ENCODE measurements around the gene CPNE5. TPM values are rescaled to one million over a fixed set of nuclear protein-coding genes. Genes with fewer than 3 reads are reported as not detected.

CPNE5 gene
- total RNA-seq, 4 donors from 2014 or later: 3.0 to 8.3 (median 3.3) TPM; not detected in 1

- in situ Hi-C loops (cut with MboI; ENCODE audit: low pct_ligation_motif_present in 1 of 4, low pct_unique_long_range_greater_than_20kb in 1 of 4, low sequenced_read_pairs in 3 of 4): loop anchor here (10.0 to 25.0 kb wide), 4 partner anchors 100 to 330 kb away; partner anchors contain the start of genes FGD2 (in 3 of the 4) and MTCH1 (in 1 of the 4)
- peak overlapping the region in 1 of 4 donors; percentile 81 for H3K27ac ChIP-seq
- peaks cover 5% of the 10 kb centered on the region for H3K27me3 ChIP-seq
- 96 to 100% methylated on average over 1 to 3 of the region's 3 CpGs for WGBS, 2 donors (ENCODE audit: low coverage in 1 of 2)
- no peak overlapping the region for H3K4me3 ChIP-seq
- peaks cover 0 to 28% (median 13%) of the 10 kb centered on the region in 4 donors for H3K4me1 ChIP-seq
- no peaks in the 10 kb centered on the region for H3K36me3 ChIP-seq
- H3K9me3 ChIP-seq: no peaks in the 10 kb centered on the region
- intact Hi-C loops (cut with DNase I; ENCODE audit: low total_unique reads): loop anchor here (10.0 kb wide), 1 partner anchor 330 kb away; no protein-coding TSS in a partner anchor
- TF ChIP-seq EP300 (IDR thresholded peaks at IDR 0.05; ENCODE audit: low read depth): no peak
- no peak for TF ChIP-seq CTCF (IDR thresholded peaks at IDR 0.05)
- TF ChIP-seq POLR2A (IDR thresholded peaks at IDR 0.05): no peak
- no peak for TF ChIP-seq POLR2AphosphoS5 (IDR thresholded peaks at IDR 0.05)
- DNase-seq: no peak
Observed at GRCh38 chr6:36884610-36885009, 45.4 kb upstream of the CPNE5 start.

GRCh38 chr6:36875250-36875633 is 36.0 kb upstream of the CPNE5 start:
- peak overlapping the region; percentile 84 to 91 (median 89) for H3K27ac ChIP-seq
- DNase-seq: no peak
- intact Hi-C loops (cut with DNase I; ENCODE audit: low total_unique reads) (no loop called here), in situ Hi-C loops (cut with MboI; ENCODE audit: low pct_ligation_motif_present in 1 of 4, low pct_unique_long_range_greater_than_20kb in 1 of 4, low sequenced_read_pairs in 3 of 4) (loop anchor here (25.0 kb wide), 2 partner anchors 137 to 337 kb away; partner anchors contain the start of gene FGD2 (in 3 of the 4))
- no peaks in the 10 kb centered on the region for H3K36me3 ChIP-seq
- peak overlapping the region; percentile 83 to 95 (median 92) for H3K4me3 ChIP-seq
- peaks cover 6 to 19% (median 15%) of the 10 kb centered on the region in 4 donors for H3K4me1 ChIP-seq
- peaks cover 14% of the 10 kb centered on the region for H3K27me3 ChIP-seq
- TF ChIP-seq POLR2A (IDR thresholded peaks at IDR 0.05): no peak
- no peak for TF ChIP-seq POLR2AphosphoS5 (IDR thresholded peaks at IDR 0.05)
- no peak for TF ChIP-seq CTCF (IDR thresholded peaks at IDR 0.05)
- no peak for TF ChIP-seq EP300 (IDR thresholded peaks at IDR 0.05; ENCODE audit: low read depth)
- WGBS, 2 donors (ENCODE audit: low coverage in 1 of 2): 27 to 30% methylated on average over 6 of the region's 6 CpGs
- H3K9me3 ChIP-seq: no peaks in the 10 kb centered on the region

GRCh38 chr6:36874443-36875249 is 35.4 kb upstream of the CPNE5 start, which contains the start of gene PPIL1:
TSS of gene PPIL1 (minus strand) at chr6:36874803. CDS start at chr6:36874772, 31 bp downstream.
- H3K9me3 ChIP-seq: no peaks in the 10 kb centered on the region
- TF ChIP-seq POLR2A (IDR thresholded peaks at IDR 0.05) (peak; percentile 24), EP300 (IDR thresholded peaks at IDR 0.05; ENCODE audit: low read depth) (no peak), POLR2AphosphoS5 (IDR thresholded peaks at IDR 0.05) (peak; percentile 5 to 54 (median 52)), CTCF (IDR thresholded peaks at IDR 0.05) (peak in 1 of 5 experiments; percentile 19)
- intact Hi-C loops (cut with DNase I; ENCODE audit: low total_unique reads) (no loop called here), in situ Hi-C loops (cut with MboI; ENCODE audit: low pct_ligation_motif_present in 1 of 4, low pct_unique_long_range_greater_than_20kb in 1 of 4, low sequenced_read_pairs in 3 of 4) (loop anchor here (25.0 kb wide), 2 partner anchors 138 to 338 kb away; partner anchors contain the start of gene FGD2 (in 3 of the 4))
- H3K4me3 ChIP-seq: peak within 1 kb of the TSS; percentile 83 to 95 (median 92)
- H3K27ac ChIP-seq: peak within 1 kb of the TSS; percentile 84 to 91 (median 89)
- DNase-seq: peak; percentile 83
- H3K36me3 ChIP-seq: no peaks in the 10 kb centered on the region
- WGBS, 2 donors (ENCODE audit: low coverage in 1 of 2): 0 to 2% methylated on average over 6 to 44 of the region's 54 CpGs
- H3K27me3 ChIP-seq: peaks cover 9% of the 10 kb centered on the region
- H3K4me1 ChIP-seq: peaks cover 6 to 19% (median 15%) of the 10 kb centered on the region in 4 donors

All from transverse colon (tissue), 4 donors.